OCI-LY1 (cell line): ENCODE results near the gene TAL2.

Experiments used
- CTCF ChIP-seq: fragments of 200-600 bp; sonication (generic), shearing (Covaris generic); IDR thresholded peaks from 2 replicates; pipeline ENCODE4 v1.5.1; 2017; ENCODE audit warnings: mild to moderate bottlenecking, antibody characterized with exemption, low read length, moderate library complexity, mixed read lengths
- EZH2 ChIP-seq: fragments of 200-600 bp; sonication (generic), shearing (Covaris generic); IDR thresholded peaks from 2 replicates; pipeline ENCODE4 v1.8.0; 2017; ENCODE audit warnings: borderline replicate concordance, mixed run types, mild to moderate bottlenecking, antibody characterized with exemption, low read length, moderate library complexity, mixed read lengths

GRCh38 chr9:105696219-105696793 lies 34.0 kb downstream of the TAL2 start:
- TF ChIP-seq CTCF (no peak), EZH2 (no peak)
